Ovary (tissue), 9 donors: ENCODE measurements around the gene DAB2IP. TPM values are rescaled to one million over a fixed set of nuclear protein-coding genes. Genes with fewer than 3 reads are reported as not detected.

Experiments
- DNase-seq, 5 donors: peaks; one replicate each; pipeline ENCODE4 v3.0.0-alpha.2; 2019 to 2020
- H3K27ac ChIP-seq, 2 donors: fragments of 200-600 bp; one replicate each; pipeline versions ENCODE4 v1.5.1 to v1.8.0; 2019 to 2022
- H3K27me3 ChIP-seq: fragments of 200-600 bp; one replicate; pipeline ENCODE4 v1.8.0; 2022
- H3K36me3 ChIP-seq: fragments of 200-600 bp; sonication (generic); one replicate; pipeline ENCODE4 v1.5.1; 2019
- H3K4me1 ChIP-seq: one replicate; pipeline ENCODE4 v1.8.1; 2013; ENCODE audit warnings: mild to moderate bottlenecking, moderate library complexity; ENCODE audit not compliant: insufficient read depth
- H3K4me3 ChIP-seq: fragments of 200-600 bp; sonication (generic); one replicate; pipeline ENCODE4 v1.5.1; 2017
- H3K9me3 ChIP-seq, 2 donors: fragments of 200-600 bp in 1 of 2; sonication (generic) in 1 of 2; one replicate each; pipeline versions ENCODE4 v1.5.1 to v1.8.1; 2013 to 2019; ENCODE audit warnings: mild to moderate bottlenecking in 1 of 2, moderate library complexity in 1 of 2
- CTCF ChIP-seq, 3 donors: fragments of 450-650 bp in 2 of 3; fragments of 200-600 bp in 1 of 3; IDR thresholded peaks; one replicate each; pipeline versions ENCODE4 v1.5.1 to v1.8.0; 2016 to 2022; ENCODE audit warnings: antibody characterized with exemption in 3 of 3, mild to moderate bottlenecking in 1 of 3
- EP300 ChIP-seq: sonication (generic); formaldehyde crosslinking; IDR thresholded peaks from one replicate; pipeline ENCODE4 v1.6.1; 2017; ENCODE audit warnings: antibody characterized with exemption
- POLR2A ChIP-seq: fragments of 450-650 bp; IDR thresholded peaks from one replicate; pipeline ENCODE4 v1.6.1; 2017; ENCODE audit warnings: antibody characterized with exemption, mild to moderate bottlenecking, moderate library complexity
- WGBS, 3 donors: extraction: QIAGEN DNeasy Blood & Tissue Kit in 1 of 3; methylation state at CpG; one replicate each; pipeline versions ENCODE4 v1.1.5 to v1.1.7; 2013 to 2017; 5-methylcytosine and 5-hydroxymethylcytosine counted together
- intact Hi-C, 4 donors: fragments of 100-400 bp; cut with DNase I; formaldehyde crosslinking; loops; one replicate each; pipeline versions ENCODE4 v1.11.0 to v1.15.1; 2022 to 2023
- polyA plus RNA-seq, 2 donors: library from polyadenylated mRNA; stranded (reverse); fragments of 200-250 nt in 1 of 2; fragments of 350-450 nt in 1 of 2; fragmentation: Illumina TruSeq in 1 of 2; extraction: RNeasy Lipid Tissue Mini Kit (QIAGEN cat#74804) in 1 of 2; gene quantifications; one replicate each; pipeline ENCODE4 v1.2.3, GENCODE V29; 2013 to 2014
- total RNA-seq, 7 donors: library from RNA; depleted of rRNA in 2 of 7; stranded (reverse); fragments of >200 nt in 2 of 7; fragmentation: NEBNext Ultra II Directional in 3 of 7; extraction: Animal tissue kit (Norgen Biotek cat#: 25700) in 3 of 7; gene quantifications; one replicate each; pipeline versions ENCODE4 v1.1.0 to v1.2.4, GENCODE V29; 2016 to 2023
- donor health status: DM: no; HTN: no; CAD: no; lungs with moderate emphysema.
- donor health status: DM: no; HTN: no; CAD: no.
- donor health status: Bipolar disorder and iron deficiency.
- donor health status: DM: yes; HTN: yes; CAD: no.
- donor health status: DM: no; HTN: no; CAD: no.
- donor health status: DM: yes; HTN: yes; CAD: no.

Gene DAB2IP
- total and polyA plus RNA-seq, 9 donors: 9.3 to 95.0 (median 70.6) TPM

GRCh38 chr9:121818016-121818661 is 166.7 kb downstream of the DAB2IP start:
- H3K4me1 ChIP-seq: peaks cover 5% of the 10 kb centered on the region
- intact Hi-C loops: no loop called here
- TF ChIP-seq POLR2A (no peak), CTCF (IDR thresholded peaks at IDR 0.05) (no peak), EP300 (no peak)
- H3K4me3 ChIP-seq: no peak overlapping the region
- no peaks in the 10 kb centered on the region for H3K9me3 ChIP-seq
- no peaks in the 10 kb centered on the region for H3K27me3 ChIP-seq
- no peaks in the 10 kb centered on the region for H3K36me3 ChIP-seq
- 83 to 89% (median 84%) methylated on average over 19 of the region's 19 CpGs for WGBS, 3 donors
- no peak for DNase-seq
- H3K27ac ChIP-seq: no peak overlapping the region

- TF ChIP-seq EP300 (no peak), CTCF (IDR thresholded peaks at IDR 0.05) (no peak), POLR2A (no peak)
- intact Hi-C loops: no loop called here
- WGBS, 3 donors: 87 to 92% (median 89%) methylated on average over 12 of the region's 12 CpGs
- H3K27ac ChIP-seq: no peak overlapping the region
- H3K27me3 ChIP-seq: no peaks in the 10 kb centered on the region
- peaks cover 5% of the 10 kb centered on the region for H3K4me1 ChIP-seq
- no peaks in the 10 kb centered on the region for H3K36me3 ChIP-seq
- no peak overlapping the region for H3K4me3 ChIP-seq
- DNase-seq: no peak
- H3K9me3 ChIP-seq: no peaks in the 10 kb centered on the region
Observed at GRCh38 chr9:121818841-121819427, 167.5 kb downstream of the DAB2IP start.

GRCh38 chr9:121819428-121820231 is 168.2 kb downstream of the DAB2IP start:
- Histone ChIP-seq H3K9me3 (no peaks in the 10 kb centered on the region), H3K4me1 (peaks cover 5% of the 10 kb centered on the region), H3K27ac (no peak overlapping the region), H3K27me3 (no peaks in the 10 kb centered on the region), H3K4me3 (no peak overlapping the region), H3K36me3 (no peaks in the 10 kb centered on the region)
- 30 to 31% (median 31%) methylated on average over 20 of the region's 20 CpGs for WGBS, 3 donors
- DNase-seq: no peak
- TF ChIP-seq CTCF (IDR thresholded peaks at IDR 0.05) (no peak), POLR2A (no peak), EP300 (no peak)
- intact Hi-C loops: no loop called here

- no peaks in the 10 kb centered on the region for H3K27me3 ChIP-seq
- peak in 1 of 5 donors; percentile 13 for DNase-seq
Observed at GRCh38 chr9:121820286-121821005, 169.0 kb downstream of the DAB2IP start.

More at GRCh38 chr9:121820286-121821005, 169.0 kb downstream of the DAB2IP start:
- intact Hi-C loops: no loop called here
- no peak overlapping the region for H3K4me3 ChIP-seq
- WGBS, 3 donors: 92 to 97% (median 93%) methylated on average over 11 of the region's 11 CpGs
- H3K4me1 ChIP-seq: peaks cover 5% of the 10 kb centered on the region
- H3K9me3 ChIP-seq: no peaks in the 10 kb centered on the region
- TF ChIP-seq EP300: no peak
- TF ChIP-seq CTCF (IDR thresholded peaks at IDR 0.05): no peak
- no peak for TF ChIP-seq POLR2A
- H3K27ac ChIP-seq: no peak overlapping the region
- H3K36me3 ChIP-seq: no peaks in the 10 kb centered on the region
